Measurements from ENCODE around the gene ZNF273.
"Not testable (repeated sequence)": the region's sequence is repeated elsewhere in the genome, so short reads cannot be mapped to it uniquely, and the experiment has no call there.

Gene ZNF273

GRCh38 chr7:64890761-64891362 is 12.2 kb upstream of the ZNF273 start:
- DNase-seq, result no peak

- DNase-seq, result not testable (repeated sequence)
Measured at GRCh38 chr7:64891363-64892081, 11.6 kb upstream of the ZNF273 start.

- no peak for DNase-seq
Measured at GRCh38 chr7:64892116-64892515, 11.0 kb upstream of the ZNF273 start.

GRCh38 chr7:64892666-64893309 is 10.3 kb upstream of the ZNF273 start:
- no peak for DNase-seq

DNA sequence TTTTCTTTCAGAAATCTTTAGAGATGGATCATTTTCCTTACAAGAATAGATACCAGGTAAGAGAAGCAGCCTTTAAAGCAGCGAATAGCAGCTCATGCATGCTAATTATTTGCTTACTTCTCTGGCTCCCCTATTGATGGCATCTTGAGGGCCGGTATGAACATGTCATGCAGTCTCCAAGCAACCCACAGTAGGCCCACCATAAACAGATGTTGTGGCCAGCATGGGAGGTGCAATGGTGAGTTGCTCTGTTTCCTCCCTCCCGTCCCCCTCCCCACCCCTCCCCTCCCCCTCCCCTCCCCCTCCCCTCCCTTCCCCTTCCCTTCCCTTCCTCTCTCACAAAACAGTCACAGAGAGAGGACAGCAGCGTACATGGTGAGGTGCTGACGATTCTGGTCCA is 9.7 kb upstream of the ZNF273 start:
- DNase-seq, result no peak

DNA sequence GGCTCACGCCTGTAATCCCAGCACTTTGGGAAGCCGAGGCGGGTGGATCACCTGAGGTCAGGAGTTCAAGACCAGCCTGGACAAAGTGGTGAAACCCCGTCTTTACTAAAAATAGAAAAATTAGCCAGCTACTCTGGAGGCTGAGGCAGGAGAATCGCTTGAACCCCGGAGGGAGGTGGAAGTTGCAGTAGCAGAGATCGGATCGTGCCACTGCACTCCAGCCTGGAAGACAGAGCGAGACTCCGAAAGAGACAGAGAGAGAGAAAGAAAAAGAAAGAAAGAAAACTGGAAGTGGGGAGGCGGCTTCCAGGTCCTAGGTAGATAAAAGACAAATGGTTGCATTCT is 640 bp upstream of the ZNF273 start:
- not testable (repeated sequence) for DNase-seq

GRCh38 chr7:64904008-64904407 is 935 bp downstream of the ZNF273 start:
- no peak for DNase-seq

DNA sequence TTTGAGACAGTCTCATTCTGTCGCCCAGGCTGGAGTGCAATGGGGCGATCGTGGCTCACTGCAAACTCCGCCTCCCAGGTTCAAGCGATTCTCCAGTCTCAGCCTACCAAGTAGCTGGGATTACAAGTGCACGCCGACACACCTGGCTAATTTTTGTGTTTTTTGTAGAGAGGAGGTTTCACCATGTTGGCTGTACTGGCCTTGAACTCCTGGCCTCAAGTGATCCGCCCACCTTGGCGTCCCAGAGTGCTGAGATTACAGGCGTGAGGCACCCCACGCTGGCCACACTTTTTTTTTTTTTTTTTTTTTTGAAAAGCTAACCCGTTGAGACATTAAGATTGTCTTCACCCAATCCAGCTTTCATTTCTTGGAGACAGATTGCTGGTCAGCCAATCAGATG is 2.1 kb downstream of the ZNF273 start:
- DNase-seq, result no peak

DNA sequence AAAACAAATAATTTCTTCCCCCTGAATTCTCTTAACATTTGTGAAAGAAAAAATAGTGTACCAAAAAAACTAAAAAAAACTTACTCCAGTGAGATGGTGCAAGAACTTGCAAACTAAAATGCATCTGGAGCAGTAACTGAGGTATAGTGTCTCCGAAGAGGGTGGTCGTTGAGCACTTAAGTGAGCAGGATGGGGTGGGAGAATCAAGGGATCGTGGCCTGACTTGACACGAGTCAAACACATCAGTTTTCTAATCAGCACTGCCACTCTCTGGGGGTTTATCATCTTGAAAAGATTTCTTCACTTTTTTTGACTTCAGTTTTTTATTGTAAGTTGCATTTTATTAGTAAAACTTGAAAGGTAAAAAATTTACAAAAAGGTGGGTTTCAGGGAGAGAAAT is 2.5 kb downstream of the ZNF273 start:
- DNase-seq, result no peak

- DNase-seq, result no peak
Measured at GRCh38 chr7:64907641-64908326, 4.7 kb downstream of the ZNF273 start.

DNA sequence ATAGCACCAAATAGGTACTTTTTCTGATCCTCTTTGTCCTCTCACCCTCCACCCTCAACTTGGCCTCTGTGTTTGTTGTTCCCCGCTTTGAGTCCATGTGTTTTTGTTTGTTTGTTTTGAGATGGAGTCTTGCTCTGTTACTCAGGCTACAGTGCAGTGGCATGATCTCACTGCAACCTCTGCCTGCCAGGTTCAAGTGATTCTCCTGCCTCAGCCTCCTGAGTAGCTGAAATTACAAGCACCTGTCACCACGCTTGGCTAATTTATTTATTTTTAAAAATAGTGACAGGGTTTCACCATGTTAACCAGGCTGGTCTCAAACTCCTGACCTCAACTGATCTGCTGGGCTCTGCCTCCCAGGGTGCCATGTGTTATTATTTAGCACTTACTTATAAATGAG is 5.3 kb downstream of the ZNF273 start:
- DNase-seq, result no peak

DNA sequence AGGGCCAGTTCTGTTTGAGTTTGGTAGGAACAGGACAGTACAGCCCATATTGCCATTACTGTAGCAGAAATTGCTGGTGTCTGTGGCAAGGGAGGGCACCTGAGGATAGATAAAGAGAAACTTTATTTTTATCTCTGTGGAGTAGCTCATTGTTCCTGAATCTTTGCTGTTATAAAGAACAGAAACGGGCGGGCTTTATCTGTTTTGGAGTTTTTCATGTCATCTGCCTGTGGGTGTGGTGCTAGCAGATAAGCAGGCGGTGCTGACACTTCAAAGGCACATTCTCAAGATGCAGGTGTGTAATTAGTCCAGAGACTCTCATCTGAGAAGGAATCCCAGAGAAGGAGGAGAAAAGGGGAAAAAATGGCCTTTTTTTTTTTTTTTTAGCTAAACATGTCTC is 11.5 kb downstream of the ZNF273 start:
- no peak for DNase-seq

- DNase-seq, result not testable (repeated sequence)
Measured at GRCh38 chr7:64915301-64915700, 12.2 kb downstream of the ZNF273 start.

DNA sequence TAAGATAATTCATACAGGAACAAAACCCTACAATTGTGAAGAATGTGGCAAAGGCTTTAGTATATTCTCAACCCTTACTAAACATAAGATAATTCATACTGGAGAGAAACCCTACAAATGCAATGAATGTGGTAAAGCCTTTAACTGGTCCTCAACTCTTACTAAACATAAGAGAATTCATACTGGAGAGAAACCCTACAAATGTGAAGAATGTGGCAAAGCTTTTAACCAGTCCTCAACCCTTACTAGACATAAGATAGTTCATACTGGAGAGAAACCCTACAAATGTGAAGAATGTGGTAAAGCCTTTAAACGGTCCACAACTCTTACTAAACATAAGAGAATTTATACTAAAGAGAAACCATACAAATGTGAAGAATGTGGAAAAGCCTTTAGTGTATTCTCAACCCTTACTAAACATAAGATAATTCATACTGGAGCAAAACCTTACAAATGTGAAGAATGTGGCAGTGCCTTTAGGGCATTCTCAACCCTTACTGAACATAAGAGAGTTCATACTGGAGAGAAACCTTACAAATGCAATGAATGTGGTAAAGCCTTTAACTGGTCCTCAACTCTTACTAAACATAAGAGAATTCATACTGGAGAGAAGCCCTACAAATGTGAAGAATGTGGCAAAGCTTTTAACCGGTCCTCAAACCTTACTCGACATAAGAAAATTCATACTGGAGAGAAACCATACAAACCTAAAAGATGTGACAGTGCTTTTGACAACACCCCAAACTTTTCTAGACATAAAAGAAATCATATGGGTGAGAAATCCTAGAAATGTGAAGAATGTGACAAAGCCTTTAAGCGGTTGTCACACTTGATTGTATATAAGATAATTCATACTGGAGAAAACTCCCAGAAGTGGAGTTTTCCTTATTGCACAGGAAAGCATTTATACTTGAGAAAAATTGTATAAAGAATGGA is 25.4 kb downstream of the ZNF273 start:
- DNase-seq, result not testable (repeated sequence)

GRCh38 chr7:64934478-64934877 is 31.4 kb downstream of the ZNF273 start:
- DNase-seq, result no peak

- no peak for DNase-seq
Measured at GRCh38 chr7:64938540-64938939, 35.5 kb downstream of the ZNF273 start.

DNA sequence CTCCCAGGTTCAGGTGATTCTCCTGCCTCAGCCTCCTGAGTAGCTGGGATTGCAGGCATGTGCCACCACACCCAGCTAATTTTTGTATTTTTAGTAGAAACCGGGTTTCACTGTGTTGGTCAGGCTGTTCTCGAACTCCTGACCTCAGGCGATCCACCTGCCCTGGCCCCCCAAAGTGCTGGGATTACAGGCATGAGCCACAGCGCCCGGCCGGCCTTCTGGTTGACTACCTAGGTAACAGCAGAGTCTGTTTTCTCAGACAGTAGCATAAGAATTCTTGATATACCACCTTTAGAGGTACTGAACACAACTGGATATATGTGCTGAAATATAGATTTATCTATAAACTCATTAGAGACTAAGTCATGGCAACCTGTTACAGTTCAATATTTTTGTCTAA is 36.9 kb downstream of the ZNF273 start:
- not testable (repeated sequence) for DNase-seq

- not testable (repeated sequence) for DNase-seq
Measured at GRCh38 chr7:64944667-64945502, 41.8 kb downstream of the ZNF273 start.

GRCh38 chr7:64945503-64946175 is 42.6 kb downstream of the ZNF273 start:
- DNase-seq, result no peak

DNA sequence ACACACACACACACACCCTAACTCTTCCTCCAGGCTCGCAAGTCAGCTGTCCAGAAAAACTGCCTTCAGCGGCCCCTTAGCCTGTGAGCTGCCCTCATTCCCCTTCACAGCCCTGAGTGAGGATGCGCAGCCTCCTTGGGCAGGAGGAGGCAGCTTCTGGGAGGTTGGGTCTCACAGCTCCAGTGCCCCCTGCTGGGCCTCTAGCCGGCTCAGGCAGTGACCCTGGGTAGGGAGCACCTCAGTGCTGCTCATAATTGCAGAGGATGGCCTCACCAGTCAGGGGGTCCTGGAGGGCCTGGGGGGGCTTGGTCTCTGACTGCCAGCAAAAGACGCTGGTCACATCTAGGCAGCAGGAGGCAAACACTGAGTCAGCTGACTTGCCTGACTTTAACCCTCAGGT is 43.7 kb downstream of the ZNF273 start:
- no peak for DNase-seq
